AG09309 (cell line): Measurements from ENCODE around the gene ZCCHC2.

Experiments used
- DNase-seq: peaks from one replicate; pipeline ENCODE4 v3.0.0-alpha.2; 2010; ENCODE audit warnings: low read depth
- H3K4me3 ChIP-seq: 2 replicates; pipeline ENCODE4 v1.5.1; 2011; ENCODE audit warnings: mild to moderate bottlenecking, low read depth, low read length, moderate library complexity; ENCODE audit not compliant: control insufficient read depth
- CTCF ChIP-seq: IDR thresholded peaks from 2 replicates; pipeline ENCODE4 v1.5.1; 2011; ENCODE audit warnings: mild to moderate bottlenecking, low read depth, low read length, inconsistent platforms; ENCODE audit not compliant: insufficient read depth, control insufficient read depth; ENCODE audit errors: missing control alignments

ZCCHC2 gene

GRCh38 chr18:62577765-62578164 is 54.9 kb downstream of the ZCCHC2 start:
- TF ChIP-seq CTCF = no peak

DNA sequence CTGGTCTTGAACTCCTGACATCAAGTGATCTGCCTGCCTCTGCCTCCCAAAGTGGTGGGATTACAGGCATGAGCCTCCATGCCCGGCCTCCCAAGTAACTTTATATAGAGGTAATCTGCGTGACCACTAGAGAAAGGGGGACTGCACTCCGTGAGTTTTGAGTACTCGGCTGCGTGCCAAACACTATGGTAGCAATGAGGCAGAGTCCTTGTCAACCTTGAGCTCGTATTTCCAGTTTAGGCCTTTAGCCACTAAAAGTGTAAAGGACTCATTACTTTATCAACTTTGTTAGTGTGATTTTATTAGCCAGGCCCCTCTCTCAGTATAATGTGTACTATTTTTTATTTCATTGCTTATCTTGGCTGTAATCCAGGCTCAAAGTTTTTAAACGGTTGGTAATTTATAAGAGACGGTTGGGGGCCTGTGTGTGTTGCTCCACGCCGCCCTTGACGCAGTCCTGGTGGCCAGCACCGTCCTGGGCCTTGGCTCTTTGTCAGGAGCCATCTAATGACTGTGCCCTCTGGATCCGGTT is 56.2 kb downstream of the ZCCHC2 start:
- TF ChIP-seq CTCF = no peak
- no peak overlapping the region for H3K4me3 ChIP-seq
- no peak for DNase-seq

More at GRCh38 chr18:62577765-62578164, 54.9 kb downstream of the ZCCHC2 start:
- DNase-seq = no peak
- H3K4me3 ChIP-seq = no peak overlapping the region

GRCh38 chr18:62583376-62583775 is 60.6 kb downstream of the ZCCHC2 start:
- no peak overlapping the region for H3K4me3 ChIP-seq
- no peak for DNase-seq
- TF ChIP-seq CTCF = no peak

DNA sequence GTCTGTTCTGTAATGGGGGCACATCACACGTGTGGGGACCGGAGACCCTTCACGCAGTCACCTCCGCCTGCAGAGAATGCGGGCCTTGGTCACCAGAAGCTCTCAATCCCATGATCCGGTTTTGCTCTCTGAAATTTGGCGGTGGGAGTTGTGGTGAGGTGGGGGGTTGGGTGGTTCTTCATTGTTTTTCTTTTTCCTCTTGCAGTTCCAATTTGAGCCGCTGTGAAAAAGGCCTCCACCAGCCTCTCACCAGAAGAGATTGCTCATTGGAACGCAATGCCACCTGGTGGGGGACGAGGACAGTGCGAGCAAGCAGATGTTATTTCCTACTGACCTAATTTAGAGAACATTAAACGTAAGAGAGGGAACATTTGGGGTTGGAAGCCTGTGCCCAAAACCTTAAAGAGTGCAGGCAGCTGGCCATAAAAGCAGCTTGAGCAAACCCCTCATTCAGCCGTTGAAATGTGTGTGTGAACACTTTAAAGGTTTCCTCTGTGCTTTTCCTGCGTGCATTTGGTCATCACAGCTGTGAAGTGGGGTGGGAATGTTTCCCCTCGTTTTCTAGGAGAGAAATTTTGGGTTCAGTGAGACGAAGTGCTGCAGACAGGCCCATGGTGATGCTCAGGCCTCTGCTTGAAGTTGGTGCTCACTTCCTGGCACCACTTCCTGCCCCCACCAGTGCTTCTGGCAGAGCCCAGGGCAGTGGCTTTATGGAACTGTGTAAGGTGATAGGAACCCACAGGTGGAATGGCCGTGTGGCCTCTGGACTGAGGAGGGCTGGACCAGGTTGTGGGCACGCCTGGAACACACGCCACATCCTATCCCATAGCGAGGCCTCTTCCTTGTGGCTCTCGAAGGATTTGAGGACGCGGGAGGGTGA is 61.7 kb downstream of the ZCCHC2 start:
- no peak overlapping the region for H3K4me3 ChIP-seq
- TF ChIP-seq CTCF = peak; percentile 99

DNA sequence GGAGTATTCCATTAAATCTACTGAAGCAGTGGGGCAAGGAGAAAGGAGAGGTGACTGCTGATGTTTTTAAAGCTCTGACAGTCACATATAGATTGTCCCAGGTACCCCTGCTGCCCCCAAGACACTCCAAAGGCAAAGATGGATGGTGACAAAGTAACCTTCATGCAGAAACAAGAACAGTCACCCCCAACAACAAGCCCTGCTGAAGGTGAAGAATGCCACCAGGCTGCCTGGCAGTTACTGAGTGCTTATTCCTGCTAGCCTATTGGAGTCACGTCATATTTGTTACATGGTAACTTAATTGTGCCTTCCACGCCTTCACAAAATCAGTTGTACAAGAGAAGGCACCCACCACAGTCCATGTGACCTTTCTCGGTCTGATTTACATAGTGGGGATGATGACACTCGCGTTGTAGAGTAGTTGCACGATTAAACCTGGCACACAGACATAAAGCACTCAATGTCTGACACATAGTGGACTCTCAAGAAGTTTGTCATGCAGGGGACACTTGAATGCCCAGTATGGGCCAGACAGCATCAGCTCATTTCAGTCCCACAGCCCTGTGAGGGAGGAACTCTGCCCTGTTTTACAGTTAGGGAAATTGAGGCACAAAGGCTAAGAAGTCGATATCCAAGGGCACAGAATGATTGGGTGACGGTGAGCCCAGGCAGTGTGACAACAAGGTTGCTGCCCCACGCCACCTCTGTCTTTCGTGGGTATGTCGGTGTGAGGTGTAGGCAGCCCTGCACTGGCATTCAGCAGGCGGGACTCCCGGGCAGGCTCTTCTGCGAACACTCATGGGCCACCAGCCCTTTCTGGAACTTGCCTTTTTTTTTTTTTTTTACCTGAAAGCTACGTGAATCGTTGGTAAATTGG is 62.7 kb downstream of the ZCCHC2 start:
- no peak for DNase-seq
- no peak overlapping the region for H3K4me3 ChIP-seq
- TF ChIP-seq CTCF = no peak

More for the DNA sequence above, 61.7 kb downstream of the ZCCHC2 start:
- peak; percentile 55 for DNase-seq

DNA sequence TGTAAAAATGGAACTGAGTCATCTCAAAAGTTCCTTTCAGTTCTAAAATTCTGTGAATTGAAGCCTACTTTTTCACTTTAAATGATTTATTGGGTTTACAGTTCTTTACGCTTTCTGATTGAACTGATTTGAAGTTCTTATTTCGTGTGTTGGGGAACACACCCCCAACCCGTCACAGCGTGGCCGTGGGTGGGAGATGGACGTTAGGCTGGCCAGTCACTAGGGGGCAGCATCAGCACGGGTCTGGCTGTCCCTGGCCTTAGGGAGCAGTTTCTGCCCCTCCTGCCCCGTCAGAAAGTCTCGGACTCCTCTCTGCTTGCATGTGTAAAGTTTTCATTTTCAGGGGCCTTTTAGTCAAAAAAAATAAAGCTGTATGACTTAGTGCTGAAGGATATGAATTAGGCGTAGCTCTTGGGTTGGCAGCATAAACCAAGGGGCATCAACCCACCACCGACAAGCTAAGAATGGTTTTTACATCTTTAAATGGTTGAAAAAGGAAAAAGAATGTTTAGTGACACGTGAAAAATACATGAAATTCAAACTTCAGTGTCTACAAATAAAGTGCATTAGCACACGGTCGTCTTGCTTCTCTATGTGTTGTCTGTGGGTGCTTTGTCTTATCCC is 63.4 kb downstream of the ZCCHC2 start:
- DNase-seq = peak; percentile 25
- peak overlapping the region; percentile 11 for H3K4me3 ChIP-seq
- TF ChIP-seq CTCF = peak; percentile 97
